ENCODE results near the gene CYP46A1. TPM values are rescaled to one million over a fixed set of nuclear protein-coding genes. Genes with fewer than 3 reads are reported as not detected.

CYP46A1 gene
- total and polyA plus RNA-seq, 8 donors, result 1.2 to 6.8 (median 5.5) TPM

GRCh38 chr14:99643343-99643742 is 40.8 kb upstream of the CYP46A1 start:
- ATAC-seq (no peak), DNase-seq (no peak)
- Histone ChIP-seq H3K4me3 (no peak overlapping the region), H3K36me3 (no peaks in the 10 kb centered on the region), H3K27ac (no peak overlapping the region), H3K27me3 (peaks cover 0 to 42% of the 10 kb centered on the region in 2 donors), H3K9me3 (no peaks in the 10 kb centered on the region), H3K4me1 (peaks cover 3 to 10% of the 10 kb centered on the region in 2 donors)
- no peak for TF ChIP-seq CTCF (IDR thresholded peaks at IDR 0.05)
- intact Hi-C loops (cut with DNase I), result no loop called here

GRCh38 chr14:99644035-99644587 is 40.0 kb upstream of the CYP46A1 start:
- Histone ChIP-seq H3K4me1 (peaks cover 3 to 10% of the 10 kb centered on the region in 2 donors), H3K4me3 (no peak overlapping the region), H3K9me3 (no peaks in the 10 kb centered on the region), H3K27me3 (peaks cover 0 to 42% of the 10 kb centered on the region in 2 donors), H3K27ac (no peak overlapping the region), H3K36me3 (no peaks in the 10 kb centered on the region)
- no peak for ATAC-seq
- no peak for TF ChIP-seq CTCF (IDR thresholded peaks at IDR 0.05)
- no peak for DNase-seq
- intact Hi-C loops (cut with DNase I), result no loop called here

- peak in 2 of 4 donors; percentile 46 to 56 for DNase-seq
- ATAC-seq, result peak; percentile 60
Measured at GRCh38 chr14:99644723-99645544, 39.2 kb upstream of the CYP46A1 start, which contains the start of gene HHIPL1. TSS of gene HHIPL1 (plus strand) at chr14:99645129. CDS start at chr14:99645208, 79 bp downstream.

GRCh38 chr14:99645545-99646505 is 38.3 kb upstream of the CYP46A1 start:
- Histone ChIP-seq H3K27me3 (peaks cover 0 to 42% of the 10 kb centered on the region in 2 donors), H3K4me1 (peaks cover 3 to 10% of the 10 kb centered on the region in 2 donors), H3K4me3 (peak overlapping the region; percentile 33 to 39), H3K27ac (no peak overlapping the region), H3K36me3 (no peaks in the 10 kb centered on the region), H3K9me3 (no peaks in the 10 kb centered on the region)
- peak in 1 of 4 donors; percentile 48 for DNase-seq
- no peak for TF ChIP-seq CTCF (IDR thresholded peaks at IDR 0.05)
- no peak for ATAC-seq
- intact Hi-C loops (cut with DNase I), result no loop called here

More at GRCh38 chr14:99644723-99645544, 39.2 kb upstream of the CYP46A1 start, which contains the start of gene HHIPL1:
- no peak for TF ChIP-seq CTCF (IDR thresholded peaks at IDR 0.05)
- H3K9me3 ChIP-seq, result no peaks in the 10 kb centered on the region
- no peak within 1 kb of the TSS for H3K27ac ChIP-seq
- H3K27me3 ChIP-seq, result peaks cover 0 to 42% of the 10 kb centered on the region in 2 donors
- no peaks in the 10 kb centered on the region for H3K36me3 ChIP-seq
- intact Hi-C loops (cut with DNase I), result no loop called here
- peaks cover 3 to 10% of the 10 kb centered on the region in 2 donors for H3K4me1 ChIP-seq
- H3K4me3 ChIP-seq, result peak within 1 kb of the TSS; percentile 33 to 39
